GM23338 (cell line): Measurements from ENCODE around the gene KLK11. TPM values are rescaled to one million over a fixed set of nuclear protein-coding genes. Genes with fewer than 3 reads are reported as not detected.
A peak's percentile ranks its signal among the peaks of the same experiment; 100 is the strongest.

Experiments used
- ATAC-seq: fragments of 200-7000 bp; cut with Tn5 transposase; 3 replicates; pipeline ENCODE4 v1.9.1; 2020
- DNase-seq: peaks from one replicate; pipeline ENCODE4 v3.0.0-alpha.2; 2015; ENCODE audit warnings: low spot score
- H2AFZ ChIP-seq: fragments of 200-600 bp; sonication (generic); 2 replicates; pipeline ENCODE4 v1.8.0; 2016; ENCODE audit warnings: antibody characterized with exemption, mild to moderate bottlenecking, moderate library complexity
- H3F3A ChIP-seq: fragments of 200-600 bp; sonication (generic); replicated peaks from 2 replicates; pipeline ENCODE4 v1.8.0; 2017; ENCODE audit warnings: antibody characterized with exemption, mixed run types, low read depth
- H3K27ac ChIP-seq: fragments of 200-600 bp; sonication (generic); 2 replicates; pipeline ENCODE4 v1.6.1; 2016; ENCODE audit warnings: low read depth
- H3K27me3 ChIP-seq: fragments of 200-600 bp; sonication (generic); 2 replicates; pipeline ENCODE4 v1.8.0; 2016; ENCODE audit warnings: mild to moderate bottlenecking, mixed run types, moderate library complexity; ENCODE audit not compliant: insufficient read depth
- H3K36me3 ChIP-seq: fragments of 200-600 bp; sonication (generic); 2 replicates; pipeline ENCODE4 v1.8.0; 2016; ENCODE audit warnings: mild to moderate bottlenecking; ENCODE audit not compliant: insufficient read depth
- H3K4me1 ChIP-seq: fragments of 200-600 bp; sonication (generic); 2 replicates; pipeline ENCODE4 v1.8.0; 2016; ENCODE audit warnings: mild to moderate bottlenecking, moderate library complexity; ENCODE audit not compliant: insufficient read depth
- H3K4me2 ChIP-seq: fragments of 200-600 bp; sonication (generic); 2 replicates; pipeline ENCODE4 v1.7.1; 2017; ENCODE audit warnings: mixed run types
- H3K4me3 ChIP-seq: fragments of 200-600 bp; sonication (generic); 2 replicates; pipeline ENCODE4 v1.6.1; 2016; ENCODE audit warnings: mixed run types
- H3K79me2 ChIP-seq: fragments of 200-600 bp; sonication (generic); replicated peaks from 2 replicates; pipeline ENCODE4 v1.8.0; 2017; ENCODE audit warnings: mild to moderate bottlenecking; ENCODE audit not compliant: insufficient read depth
- H3K9me2 ChIP-seq: fragments of 200-600 bp; sonication (generic); 2 replicates; pipeline ENCODE4 v1.8.0; 2017; ENCODE audit not compliant: insufficient read depth
- H4K20me1 ChIP-seq: fragments of 200-600 bp; sonication (generic); replicated peaks from 2 replicates; pipeline ENCODE4 v1.8.0; 2017; ENCODE audit warnings: mild to moderate bottlenecking; ENCODE audit not compliant: insufficient read depth
- H3K27ac Mint-ChIP-seq: 2 replicates; pipeline ENCODE4 v1.8.0; 2020; ENCODE audit warnings: inconsistent platforms, mild to moderate bottlenecking, moderate library complexity, mixed read lengths
- H3K27me3 Mint-ChIP-seq: 3 replicates; pipeline ENCODE4 v1.8.0; 2022; ENCODE audit warnings: low read depth, mild to moderate bottlenecking, moderate library complexity, mixed read lengths, inconsistent platforms; ENCODE audit not compliant: insufficient read depth, poor library complexity
- H3K36me3 Mint-ChIP-seq: 3 replicates; pipeline ENCODE4 v1.8.0; 2021; ENCODE audit warnings: low read depth, mild to moderate bottlenecking, inconsistent platforms, moderate library complexity, mixed read lengths
- H3K4me1 Mint-ChIP-seq: 3 replicates; pipeline ENCODE4 v1.8.0; 2020; ENCODE audit warnings: mild to moderate bottlenecking, inconsistent platforms, mixed read lengths
- H3K4me3 Mint-ChIP-seq: 3 replicates; pipeline ENCODE4 v1.8.0; 2021; ENCODE audit warnings: moderate library complexity, mild to moderate bottlenecking, inconsistent platforms, mixed read lengths
- H3K9me3 Mint-ChIP-seq: 3 replicates; pipeline ENCODE4 v1.8.0; 2020; ENCODE audit warnings: moderate library complexity, mild to moderate bottlenecking, inconsistent platforms, mixed read lengths
- CREB1 ChIP-seq: fragments of 250-450 bp; sonication (Bioruptor Pico); IDR thresholded peaks from 2 replicates; pipeline ENCODE4 v1.5.0; 2020; ENCODE audit warnings: low read depth, mild to moderate bottlenecking, moderate library complexity
- EZH2 ChIP-seq: fragments of 200-600 bp; sonication (generic); IDR thresholded peaks from one replicate; pipeline ENCODE4 v1.8.0; 2017; ENCODE audit warnings: antibody characterized with exemption, mild to moderate bottlenecking, low read depth; ENCODE audit not compliant: unreplicated experiment
- EZH2phosphoT487 ChIP-seq: fragments of 200-600 bp; sonication (generic); IDR thresholded peaks from one replicate; pipeline ENCODE4 v1.8.1; 2018; ENCODE audit warnings: antibody characterized with exemption; ENCODE audit not compliant: unreplicated experiment
- JUNB ChIP-seq: IDR thresholded peaks from one replicate; pipeline ENCODE4 v1.6.1; 2016; ENCODE audit warnings: antibody characterized with exemption; ENCODE audit not compliant: unreplicated experiment
- NANOG ChIP-seq: IDR thresholded peaks from 2 replicates; pipeline ENCODE4 v1.6.1; 2016; ENCODE audit warnings: antibody characterized with exemption, borderline replicate concordance
- POLR2AphosphoS5 ChIP-seq: IDR thresholded peaks from 2 replicates; pipeline ENCODE4 v1.6.1; 2016; ENCODE audit warnings: antibody characterized with exemption, low read depth
- STAT1 ChIP-seq: IDR thresholded peaks from one replicate; pipeline ENCODE4 v1.6.1; 2016; ENCODE audit warnings: antibody characterized with exemption; ENCODE audit not compliant: unreplicated experiment
- ZNF114 ChIP-seq: fragments of 250-450 bp; sonication (Bioruptor Pico); IDR thresholded peaks from 2 replicates; pipeline ENCODE4 v1.5.0; 2020; ENCODE audit warnings: mild to moderate bottlenecking, moderate library complexity
- ZNF331 ChIP-seq: fragments of 250-450 bp; sonication (Bioruptor Pico); IDR thresholded peaks from 2 replicates; pipeline ENCODE4 v1.5.0; 2020; ENCODE audit warnings: low read depth, mild to moderate bottlenecking, moderate library complexity
- polyA plus RNA-seq: library from polyadenylated mRNA; unstranded; fragments of >200 nt; fragmentation: Nextera tagmentation; extraction: Ambion mirVana; gene quantifications from 2 replicates; pipeline ENCODE4 v1.2.1, GENCODE V29; 2016
- total RNA-seq: library from RNA; depleted of rRNA; stranded (reverse); fragments of >200 nt; shearing (Covaris generic); gene quantifications from 2 replicates; pipeline ENCODE4 v1.2.3, GENCODE V29; 2014
- TF ChIP-seq, protein P1 (sequence below): fragments of 250-450 bp; sonication (Bioruptor Pico); IDR thresholded peaks from 2 replicates; pipeline ENCODE4 v1.5.0; 2020; ENCODE audit warnings: mild to moderate bottlenecking, moderate library complexity
- TF ChIP-seq, protein P2 (sequence below): IDR thresholded peaks from one replicate; pipeline ENCODE4 v1.6.1; 2018; ENCODE audit warnings: antibody characterized with exemption; ENCODE audit not compliant: unreplicated experiment
- TF ChIP-seq, protein P3 (sequence below): IDR thresholded peaks from 2 replicates; pipeline ENCODE4 v1.6.1; 2016; ENCODE audit warnings: antibody characterized with exemption
- TF ChIP-seq, protein P4 (sequence below), 2 experiments: fragments of 200-600 bp in 1 of 2; sonication (generic) in 1 of 2; conservative IDR thresholded peaks; 2 replicates each; pipeline versions ENCODE4 v1.5.1 to v1.6.1; 2016 to 2017; ENCODE audit warnings: antibody characterized with exemption in 2 of 2, low read depth in 2 of 2, mild to moderate bottlenecking in 2 of 2, moderate library complexity in 1 of 2

Gene KLK11
- total and polyA plus RNA-seq, 2 experiments from 2014 or later: not detected

DNA sequence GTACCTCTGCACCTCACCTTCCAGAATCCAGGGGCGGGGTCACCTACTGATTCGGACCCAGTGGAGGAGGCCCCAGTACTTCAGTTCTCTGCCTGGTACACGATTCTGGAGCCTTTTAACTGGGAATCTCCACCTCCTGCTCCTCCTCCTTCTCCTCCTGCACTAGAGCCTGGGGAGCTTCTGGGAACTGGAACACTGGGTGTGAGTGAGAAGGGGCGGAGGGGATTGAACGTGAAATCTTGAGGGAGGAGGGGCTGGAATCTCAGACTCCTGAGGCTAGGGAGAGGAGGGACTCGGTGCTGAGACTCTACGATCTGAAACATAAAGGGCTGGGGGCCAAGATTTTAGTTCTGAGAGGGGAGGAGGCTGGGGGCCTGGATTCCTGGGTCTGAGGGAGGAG is 24.9 kb downstream of the KLK11 start, which contains the start of gene KLK8:
Gene KLK8, minus strand, starts transcription at position 90 of the 400 bp plus-strand sequence. CDS start 437 bp downstream, outside the sequence.
- ATAC-seq (peak; percentile 16), DNase-seq (peak; percentile 34)
- H3F3A ChIP-seq: no peaks in the 10 kb centered on the region
- H4K20me1 ChIP-seq: no peaks in the 10 kb centered on the region
- H3K4me1 ChIP-seq: peaks cover 17% of the 10 kb centered on the region
- peak within 1 kb of the TSS; percentile 41 for H3K4me3 ChIP-seq
- no peak within 1 kb of the TSS; the same call in 1 of the 2 replicates for H3K27ac ChIP-seq
- no peaks in the 10 kb centered on the region for H3K9me2 ChIP-seq
- H3K27me3 Mint-ChIP-seq: peaks cover 28% of the 10 kb centered on the region
- H3K4me2 ChIP-seq: peak within 1 kb of the TSS; percentile 72
- H3K27ac Mint-ChIP-seq: no peak within 1 kb of the TSS; the same call in 1 of the 2 replicates
- H3K79me2 ChIP-seq: no peaks in the 10 kb centered on the region
- peak within 1 kb of the TSS; percentile 93 for H2AFZ ChIP-seq
- H3K4me1 Mint-ChIP-seq: peaks cover 19% of the 10 kb centered on the region
- H3K9me3 Mint-ChIP-seq: no peaks in the 10 kb centered on the region; the same call in 1 of the 3 replicates
- H3K36me3 ChIP-seq: no peaks in the 10 kb centered on the region
- peak within 1 kb of the TSS; percentile 17; the same call in 1 of the 3 replicates for H3K4me3 Mint-ChIP-seq
- H3K36me3 Mint-ChIP-seq: no peaks in the 10 kb centered on the region
- H3K27me3 ChIP-seq: no peaks in the 10 kb centered on the region
- TF ChIP-seq EZH2phosphoT487 (no peak), POLR2AphosphoS5 (no peak), ZNF331 (CRISPR knock-in tag) (no peak), JUNB (no peak), NANOG (no peak), STAT1 (no peak), EZH2 (no peak), ZNF114 (CRISPR knock-in tag) (no peak), CREB1 (no peak)
- TF ChIP-seq, protein P1, sequence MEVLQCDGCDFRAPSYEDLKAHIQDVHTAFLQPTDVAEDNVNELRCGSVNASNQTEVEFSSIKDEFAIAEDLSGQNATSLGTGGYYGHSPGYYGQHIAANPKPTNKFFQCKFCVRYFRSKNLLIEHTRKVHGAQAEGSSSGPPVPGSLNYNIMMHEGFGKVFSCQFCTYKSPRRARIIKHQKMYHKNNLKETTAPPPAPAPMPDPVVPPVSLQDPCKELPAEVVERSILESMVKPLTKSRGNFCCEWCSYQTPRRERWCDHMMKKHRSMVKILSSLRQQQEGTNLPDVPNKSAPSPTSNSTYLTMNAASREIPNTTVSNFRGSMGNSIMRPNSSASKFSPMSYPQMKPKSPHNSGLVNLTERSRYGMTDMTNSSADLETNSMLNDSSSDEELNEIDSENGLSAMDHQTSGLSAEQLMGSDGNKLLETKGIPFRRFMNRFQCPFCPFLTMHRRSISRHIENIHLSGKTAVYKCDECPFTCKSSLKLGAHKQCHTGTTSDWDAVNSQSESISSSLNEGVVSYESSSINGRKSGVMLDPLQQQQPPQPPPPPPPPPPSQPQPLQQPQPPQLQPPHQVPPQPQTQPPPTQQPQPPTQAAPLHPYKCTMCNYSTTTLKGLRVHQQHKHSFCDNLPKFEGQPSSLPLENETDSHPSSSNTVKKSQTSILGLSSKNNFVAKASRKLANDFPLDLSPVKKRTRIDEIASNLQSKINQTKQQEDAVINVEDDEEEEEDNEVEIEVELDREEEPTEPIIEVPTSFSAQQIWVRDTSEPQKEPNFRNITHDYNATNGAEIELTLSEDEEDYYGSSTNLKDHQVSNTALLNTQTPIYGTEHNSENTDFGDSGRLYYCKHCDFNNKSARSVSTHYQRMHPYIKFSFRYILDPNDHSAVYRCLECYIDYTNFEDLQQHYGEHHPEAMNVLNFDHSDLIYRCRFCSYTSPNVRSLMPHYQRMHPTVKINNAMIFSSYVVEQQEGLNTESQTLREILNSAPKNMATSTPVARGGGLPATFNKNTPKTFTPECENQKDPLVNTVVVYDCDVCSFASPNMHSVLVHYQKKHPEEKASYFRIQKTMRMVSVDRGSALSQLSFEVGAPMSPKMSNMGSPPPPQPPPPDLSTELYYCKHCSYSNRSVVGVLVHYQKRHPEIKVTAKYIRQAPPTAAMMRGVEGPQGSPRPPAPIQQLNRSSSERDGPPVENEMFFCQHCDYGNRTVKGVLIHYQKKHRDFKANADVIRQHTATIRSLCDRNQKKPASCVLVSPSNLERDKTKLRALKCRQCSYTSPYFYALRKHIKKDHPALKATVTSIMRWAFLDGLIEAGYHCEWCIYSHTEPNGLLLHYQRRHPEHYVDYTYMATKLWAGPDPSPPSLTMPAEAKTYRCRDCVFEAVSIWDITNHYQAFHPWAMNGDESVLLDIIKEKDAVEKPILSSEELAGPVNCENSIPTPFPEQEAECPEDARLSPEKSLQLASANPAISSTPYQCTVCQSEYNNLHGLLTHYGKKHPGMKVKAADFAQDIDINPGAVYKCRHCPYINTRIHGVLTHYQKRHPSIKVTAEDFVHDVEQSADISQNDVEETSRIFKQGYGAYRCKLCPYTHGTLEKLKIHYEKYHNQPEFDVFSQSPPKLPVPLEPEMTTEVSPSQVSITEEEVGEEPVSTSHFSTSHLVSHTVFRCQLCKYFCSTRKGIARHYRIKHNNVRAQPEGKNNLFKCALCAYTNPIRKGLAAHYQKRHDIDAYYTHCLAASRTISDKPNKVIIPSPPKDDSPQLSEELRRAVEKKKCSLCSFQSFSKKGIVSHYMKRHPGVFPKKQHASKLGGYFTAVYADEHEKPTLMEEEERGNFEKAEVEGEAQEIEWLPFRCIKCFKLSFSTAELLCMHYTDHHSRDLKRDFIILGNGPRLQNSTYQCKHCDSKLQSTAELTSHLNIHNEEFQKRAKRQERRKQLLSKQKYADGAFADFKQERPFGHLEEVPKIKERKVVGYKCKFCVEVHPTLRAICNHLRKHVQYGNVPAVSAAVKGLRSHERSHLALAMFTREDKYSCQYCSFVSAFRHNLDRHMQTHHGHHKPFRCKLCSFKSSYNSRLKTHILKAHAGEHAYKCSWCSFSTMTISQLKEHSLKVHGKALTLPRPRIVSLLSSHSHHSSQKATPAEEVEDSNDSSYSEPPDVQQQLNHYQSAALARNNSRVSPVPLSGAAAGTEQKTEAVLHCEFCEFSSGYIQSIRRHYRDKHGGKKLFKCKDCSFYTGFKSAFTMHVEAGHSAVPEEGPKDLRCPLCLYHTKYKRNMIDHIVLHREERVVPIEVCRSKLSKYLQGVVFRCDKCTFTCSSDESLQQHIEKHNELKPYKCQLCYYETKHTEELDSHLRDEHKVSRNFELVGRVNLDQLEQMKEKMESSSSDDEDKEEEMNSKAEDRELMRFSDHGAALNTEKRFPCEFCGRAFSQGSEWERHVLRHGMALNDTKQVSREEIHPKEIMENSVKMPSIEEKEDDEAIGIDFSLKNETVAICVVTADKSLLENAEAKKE (CRISPR knock-in tag): no peak
- TF ChIP-seq, protein P2, sequence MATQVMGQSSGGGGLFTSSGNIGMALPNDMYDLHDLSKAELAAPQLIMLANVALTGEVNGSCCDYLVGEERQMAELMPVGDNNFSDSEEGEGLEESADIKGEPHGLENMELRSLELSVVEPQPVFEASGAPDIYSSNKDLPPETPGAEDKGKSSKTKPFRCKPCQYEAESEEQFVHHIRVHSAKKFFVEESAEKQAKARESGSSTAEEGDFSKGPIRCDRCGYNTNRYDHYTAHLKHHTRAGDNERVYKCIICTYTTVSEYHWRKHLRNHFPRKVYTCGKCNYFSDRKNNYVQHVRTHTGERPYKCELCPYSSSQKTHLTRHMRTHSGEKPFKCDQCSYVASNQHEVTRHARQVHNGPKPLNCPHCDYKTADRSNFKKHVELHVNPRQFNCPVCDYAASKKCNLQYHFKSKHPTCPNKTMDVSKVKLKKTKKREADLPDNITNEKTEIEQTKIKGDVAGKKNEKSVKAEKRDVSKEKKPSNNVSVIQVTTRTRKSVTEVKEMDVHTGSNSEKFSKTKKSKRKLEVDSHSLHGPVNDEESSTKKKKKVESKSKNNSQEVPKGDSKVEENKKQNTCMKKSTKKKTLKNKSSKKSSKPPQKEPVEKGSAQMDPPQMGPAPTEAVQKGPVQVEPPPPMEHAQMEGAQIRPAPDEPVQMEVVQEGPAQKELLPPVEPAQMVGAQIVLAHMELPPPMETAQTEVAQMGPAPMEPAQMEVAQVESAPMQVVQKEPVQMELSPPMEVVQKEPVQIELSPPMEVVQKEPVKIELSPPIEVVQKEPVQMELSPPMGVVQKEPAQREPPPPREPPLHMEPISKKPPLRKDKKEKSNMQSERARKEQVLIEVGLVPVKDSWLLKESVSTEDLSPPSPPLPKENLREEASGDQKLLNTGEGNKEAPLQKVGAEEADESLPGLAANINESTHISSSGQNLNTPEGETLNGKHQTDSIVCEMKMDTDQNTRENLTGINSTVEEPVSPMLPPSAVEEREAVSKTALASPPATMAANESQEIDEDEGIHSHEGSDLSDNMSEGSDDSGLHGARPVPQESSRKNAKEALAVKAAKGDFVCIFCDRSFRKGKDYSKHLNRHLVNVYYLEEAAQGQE: no peak
- TF ChIP-seq, protein P3, sequence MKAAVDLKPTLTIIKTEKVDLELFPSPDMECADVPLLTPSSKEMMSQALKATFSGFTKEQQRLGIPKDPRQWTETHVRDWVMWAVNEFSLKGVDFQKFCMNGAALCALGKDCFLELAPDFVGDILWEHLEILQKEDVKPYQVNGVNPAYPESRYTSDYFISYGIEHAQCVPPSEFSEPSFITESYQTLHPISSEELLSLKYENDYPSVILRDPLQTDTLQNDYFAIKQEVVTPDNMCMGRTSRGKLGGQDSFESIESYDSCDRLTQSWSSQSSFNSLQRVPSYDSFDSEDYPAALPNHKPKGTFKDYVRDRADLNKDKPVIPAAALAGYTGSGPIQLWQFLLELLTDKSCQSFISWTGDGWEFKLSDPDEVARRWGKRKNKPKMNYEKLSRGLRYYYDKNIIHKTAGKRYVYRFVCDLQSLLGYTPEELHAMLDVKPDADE: no peak
- TF ChIP-seq, protein P4, sequence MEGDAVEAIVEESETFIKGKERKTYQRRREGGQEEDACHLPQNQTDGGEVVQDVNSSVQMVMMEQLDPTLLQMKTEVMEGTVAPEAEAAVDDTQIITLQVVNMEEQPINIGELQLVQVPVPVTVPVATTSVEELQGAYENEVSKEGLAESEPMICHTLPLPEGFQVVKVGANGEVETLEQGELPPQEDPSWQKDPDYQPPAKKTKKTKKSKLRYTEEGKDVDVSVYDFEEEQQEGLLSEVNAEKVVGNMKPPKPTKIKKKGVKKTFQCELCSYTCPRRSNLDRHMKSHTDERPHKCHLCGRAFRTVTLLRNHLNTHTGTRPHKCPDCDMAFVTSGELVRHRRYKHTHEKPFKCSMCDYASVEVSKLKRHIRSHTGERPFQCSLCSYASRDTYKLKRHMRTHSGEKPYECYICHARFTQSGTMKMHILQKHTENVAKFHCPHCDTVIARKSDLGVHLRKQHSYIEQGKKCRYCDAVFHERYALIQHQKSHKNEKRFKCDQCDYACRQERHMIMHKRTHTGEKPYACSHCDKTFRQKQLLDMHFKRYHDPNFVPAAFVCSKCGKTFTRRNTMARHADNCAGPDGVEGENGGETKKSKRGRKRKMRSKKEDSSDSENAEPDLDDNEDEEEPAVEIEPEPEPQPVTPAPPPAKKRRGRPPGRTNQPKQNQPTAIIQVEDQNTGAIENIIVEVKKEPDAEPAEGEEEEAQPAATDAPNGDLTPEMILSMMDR (conservative IDR thresholded peaks at IDR 0.05; ENCODE audit: low read depth in 2 of 2): no peak
